MM.1S (cell line): ENCODE data around the gene LFNG.

Experiments used
- DNase-seq: peaks from one replicate; pipeline ENCODE4 v3.0.0-alpha.2; 2015
- H2AFZ ChIP-seq: fragments of 300-600 bp; sonication (generic); 2 replicates; pipeline ENCODE4 v1.6.0; 2016; ENCODE audit warnings: antibody characterized with exemption, low read length
- H3F3A ChIP-seq: fragments of 300-600 bp; sonication (generic); 2 replicates; pipeline ENCODE4 v1.6.1; 2016; ENCODE audit warnings: mild to moderate bottlenecking, antibody characterized with exemption, low read length, moderate library complexity, mixed read lengths; ENCODE audit not compliant: insufficient read depth
- H3K27ac ChIP-seq: fragments of 300-600 bp; sonication (generic); 2 replicates; pipeline ENCODE4 v1.5.1; 2016; ENCODE audit warnings: mild to moderate bottlenecking, low read length
- H3K27me3 ChIP-seq: fragments of 300-600 bp; sonication (generic); replicated peaks from 2 replicates; pipeline ENCODE4 v1.6.0; 2016; ENCODE audit warnings: low read length; ENCODE audit not compliant: insufficient read depth
- H3K36me3 ChIP-seq: fragments of 300-600 bp; sonication (generic); replicated peaks from 2 replicates; pipeline ENCODE4 v1.6.1; 2016; ENCODE audit warnings: mild to moderate bottlenecking, low read length, mixed read lengths; ENCODE audit not compliant: insufficient read depth
- H3K4me1 ChIP-seq: fragments of 300-600 bp; sonication (generic); 2 replicates; pipeline ENCODE4 v1.6.1; 2016; ENCODE audit warnings: low read length, mixed read lengths
- H3K4me2 ChIP-seq: fragments of 300-600 bp; sonication (generic); 2 replicates; pipeline ENCODE4 v1.6.0; 2016; ENCODE audit warnings: low read depth, low read length
- H3K4me3 ChIP-seq: fragments of 300-600 bp; sonication (generic); 2 replicates; pipeline ENCODE4 v1.5.1; 2016; ENCODE audit warnings: low read length, mixed read lengths
- H3K79me2 ChIP-seq: fragments of 300-600 bp; sonication (generic); 2 replicates; pipeline ENCODE4 v1.6.1; 2016; ENCODE audit warnings: mixed run types, low read length, mixed read lengths
- H3K9ac ChIP-seq: fragments of 300-600 bp; sonication (generic); 2 replicates; pipeline ENCODE4 v1.6.1; 2016; ENCODE audit warnings: low read length, mixed read lengths
- H3K9me2 ChIP-seq: fragments of 300-600 bp; sonication (generic); replicated peaks from 2 replicates; pipeline ENCODE4 v1.6.1; 2016; ENCODE audit warnings: mild to moderate bottlenecking, low read length, mixed read lengths; ENCODE audit not compliant: insufficient read depth
- H3K9me3 ChIP-seq: fragments of 300-600 bp; sonication (generic); replicated peaks from 2 replicates; pipeline ENCODE4 v1.6.1; 2016; ENCODE audit warnings: mild to moderate bottlenecking, low read length, mixed read lengths; ENCODE audit not compliant: insufficient read depth
- H4K20me1 ChIP-seq: fragments of 300-600 bp; sonication (generic); 2 replicates; pipeline ENCODE4 v1.6.1; 2016; ENCODE audit warnings: mild to moderate bottlenecking, low read length, moderate library complexity, mixed read lengths; ENCODE audit not compliant: insufficient read depth
- EZH2 ChIP-seq: fragments of 300-600 bp; sonication (generic); optimal IDR thresholded peaks from 2 replicates; pipeline ENCODE3; 2017; ENCODE audit warnings: low read depth, mild to moderate bottlenecking, antibody characterized with exemption, low read length, mixed read lengths
- EZH2phosphoT487 ChIP-seq: fragments of 300-600 bp; sonication (generic); IDR thresholded peaks from 2 replicates; pipeline ENCODE4 v1.6.1; 2018; ENCODE audit warnings: antibody characterized with exemption, low read length
- TF ChIP-seq, protein P1 (sequence below): fragments of 300-600 bp; sonication (generic); IDR thresholded peaks from 2 replicates; pipeline ENCODE4 v1.5.1; 2016; ENCODE audit warnings: antibody characterized with exemption, low read length, mixed read lengths

The LFNG gene

GRCh38 chr7:2525658-2526630, 6.4 kb downstream of the LFNG start:
- Histone ChIP-seq H3K79me2 (no peaks in the 10 kb centered on the region), H3K27me3 (peaks cover 77% of the 10 kb centered on the region), H3K9ac (no peak overlapping the region), H3K9me3 (no peaks in the 10 kb centered on the region), H3K27ac (no peak overlapping the region), H3K36me3 (no peaks in the 10 kb centered on the region), H4K20me1 (no peaks in the 10 kb centered on the region), H3K4me2 (no peak overlapping the region), H3F3A (no peaks in the 10 kb centered on the region), H3K4me1 (no peaks in the 10 kb centered on the region), H2AFZ (no peak overlapping the region), H3K9me2 (no peaks in the 10 kb centered on the region), H3K4me3 (no peak overlapping the region)
- TF ChIP-seq EZH2, result no peak
- no peak for TF ChIP-seq EZH2phosphoT487
- DNase-seq, result no peak

DNA sequence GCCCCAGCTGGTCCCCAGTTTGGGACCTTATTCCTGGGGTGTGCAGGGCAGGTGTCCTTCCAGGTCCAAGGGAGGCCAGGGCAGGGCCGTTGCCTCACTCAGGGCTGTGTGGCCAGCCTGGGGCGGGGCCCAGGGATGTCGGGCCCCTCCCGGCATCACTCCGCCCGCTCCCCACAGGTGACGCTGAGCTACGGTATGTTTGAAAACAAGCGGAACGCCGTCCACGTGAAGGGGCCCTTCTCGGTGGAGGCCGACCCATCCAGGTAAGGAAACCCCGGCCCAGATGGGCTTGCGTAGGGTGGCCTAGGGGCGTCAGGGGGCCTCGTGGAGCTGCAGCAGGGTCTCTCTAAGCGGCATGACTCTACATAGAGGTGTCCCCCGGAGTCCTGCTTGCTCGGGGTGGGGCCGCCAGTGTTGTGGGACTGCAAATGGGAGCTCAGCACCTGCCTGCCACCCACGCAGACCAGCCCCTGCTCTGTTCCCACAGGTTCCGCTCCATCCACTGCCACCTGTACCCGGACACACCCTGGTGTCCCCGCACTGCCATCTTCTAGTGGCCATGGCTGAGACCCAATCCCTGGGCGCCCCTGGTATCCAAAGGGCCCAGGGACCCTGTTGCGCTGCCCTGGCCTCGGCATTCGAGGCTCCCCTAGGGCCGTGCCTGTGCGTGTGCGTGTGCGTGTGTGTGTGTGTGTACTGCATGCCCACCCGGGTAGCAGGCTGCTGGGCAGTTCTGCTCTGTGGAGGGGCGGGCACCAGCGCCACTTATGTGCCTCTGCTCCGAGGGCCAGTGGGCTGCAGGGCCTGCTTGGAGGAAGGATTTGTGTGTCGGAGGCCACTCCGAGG, 7.3 kb downstream of the LFNG start:
- Histone ChIP-seq H3K27ac (no peak overlapping the region), H3K4me3 (no peak overlapping the region), H3K36me3 (no peaks in the 10 kb centered on the region), H3K27me3 (peaks cover 69% of the 10 kb centered on the region), H3F3A (no peaks in the 10 kb centered on the region), H3K79me2 (no peaks in the 10 kb centered on the region), H3K4me2 (no peak overlapping the region), H2AFZ (no peak overlapping the region), H4K20me1 (no peaks in the 10 kb centered on the region), H3K9me3 (no peaks in the 10 kb centered on the region), H3K9me2 (no peaks in the 10 kb centered on the region), H3K4me1 (no peaks in the 10 kb centered on the region), H3K9ac (no peak overlapping the region)
- no peak for TF ChIP-seq EZH2phosphoT487
- TF ChIP-seq, protein P1, sequence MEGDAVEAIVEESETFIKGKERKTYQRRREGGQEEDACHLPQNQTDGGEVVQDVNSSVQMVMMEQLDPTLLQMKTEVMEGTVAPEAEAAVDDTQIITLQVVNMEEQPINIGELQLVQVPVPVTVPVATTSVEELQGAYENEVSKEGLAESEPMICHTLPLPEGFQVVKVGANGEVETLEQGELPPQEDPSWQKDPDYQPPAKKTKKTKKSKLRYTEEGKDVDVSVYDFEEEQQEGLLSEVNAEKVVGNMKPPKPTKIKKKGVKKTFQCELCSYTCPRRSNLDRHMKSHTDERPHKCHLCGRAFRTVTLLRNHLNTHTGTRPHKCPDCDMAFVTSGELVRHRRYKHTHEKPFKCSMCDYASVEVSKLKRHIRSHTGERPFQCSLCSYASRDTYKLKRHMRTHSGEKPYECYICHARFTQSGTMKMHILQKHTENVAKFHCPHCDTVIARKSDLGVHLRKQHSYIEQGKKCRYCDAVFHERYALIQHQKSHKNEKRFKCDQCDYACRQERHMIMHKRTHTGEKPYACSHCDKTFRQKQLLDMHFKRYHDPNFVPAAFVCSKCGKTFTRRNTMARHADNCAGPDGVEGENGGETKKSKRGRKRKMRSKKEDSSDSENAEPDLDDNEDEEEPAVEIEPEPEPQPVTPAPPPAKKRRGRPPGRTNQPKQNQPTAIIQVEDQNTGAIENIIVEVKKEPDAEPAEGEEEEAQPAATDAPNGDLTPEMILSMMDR, result no peak
- no peak for TF ChIP-seq EZH2
- no peak for DNase-seq

- Histone ChIP-seq H3K79me2 (no peaks in the 10 kb centered on the region), H3K9ac (no peak overlapping the region), H3K27me3 (peaks cover 60% of the 10 kb centered on the region), H2AFZ (no peak overlapping the region), H3K9me2 (no peaks in the 10 kb centered on the region), H3K4me2 (no peak overlapping the region), H3K9me3 (no peaks in the 10 kb centered on the region), H3F3A (no peaks in the 10 kb centered on the region), H3K4me3 (no peak overlapping the region), H3K36me3 (no peaks in the 10 kb centered on the region), H3K27ac (no peak overlapping the region), H3K4me1 (no peaks in the 10 kb centered on the region), H4K20me1 (no peaks in the 10 kb centered on the region)
- no peak for DNase-seq
- no peak for TF ChIP-seq EZH2
- no peak for TF ChIP-seq EZH2phosphoT487
- TF ChIP-seq, protein P1, result no peak
Observed at GRCh38 chr7:2527505-2528467, 8.2 kb downstream of the LFNG start.
